Retinal pigment epithelial cell (primary cell): ENCODE results near the gene HACL1.
A peak's percentile ranks its signal among the peaks of the same experiment; 100 is the strongest.
"Not testable (repeated sequence)": the region's sequence is repeated elsewhere in the genome, so short reads cannot be mapped to it uniquely, and the experiment has no call there.

ENCODE experiments used
- DNase-seq: peaks from one replicate; pipeline ENCODE4 v3.0.0-alpha.2; 2010; ENCODE audit warnings: low read depth
- H3K4me3 ChIP-seq: 2 replicates; pipeline ENCODE4 v1.5.1; 2011; ENCODE audit warnings: mild to moderate bottlenecking, low read length, control low read depth, moderate library complexity
- CTCF ChIP-seq: conservative IDR thresholded peaks from 2 replicates; pipeline ENCODE4 v1.5.1; 2011; ENCODE audit warnings: low read depth, low read length, control low read depth, inconsistent platforms

Gene HACL1

GRCh38 chr3:15629860-15630597 is 28.7 kb upstream of the HACL1 start:
- peak overlapping the region; percentile 20 for H3K4me3 ChIP-seq
- DNase-seq = no peak
- TF ChIP-seq CTCF = peak; percentile 73

- no peak for DNase-seq
- H3K4me3 ChIP-seq = no peak overlapping the region
- no peak for TF ChIP-seq CTCF
These were observed 27.6 kb upstream of the HACL1 start for GRCh38 chr3:15628967-15629366.

GRCh38 chr3:15623535-15624440 is 22.4 kb upstream of the HACL1 start:
- TF ChIP-seq CTCF = no peak
- DNase-seq = no peak
- H3K4me3 ChIP-seq = no peak overlapping the region

- not testable (repeated sequence) for DNase-seq, H3K4me3 ChIP-seq
These were observed 18.5 kb upstream of the HACL1 start for GRCh38 chr3:15619659-15620464.

GRCh38 chr3:15616053-15616452 is 14.7 kb upstream of the HACL1 start:
- H3K4me3 ChIP-seq = no peak overlapping the region
- TF ChIP-seq CTCF = no peak
- no peak for DNase-seq

GRCh38 chr3:15614958-15615357 is 13.6 kb upstream of the HACL1 start:
- DNase-seq = no peak
- no peak overlapping the region for H3K4me3 ChIP-seq
- no peak for TF ChIP-seq CTCF

- H3K4me3 ChIP-seq = no peak overlapping the region
- TF ChIP-seq CTCF = no peak
- no peak for DNase-seq
These were observed 10.6 kb upstream of the HACL1 start for GRCh38 chr3:15612001-15612400.
